Posterior vena cava (tissue), 2 donors: Measurements from ENCODE around the gene HRC. TPM values are rescaled to one million over a fixed set of nuclear protein-coding genes. Genes with fewer than 3 reads are reported as not detected.
"Not testable (repeated sequence)": the region's sequence is repeated elsewhere in the genome, so short reads cannot be mapped to it uniquely, and the experiment has no call there.

Source experiments
- DNase-seq: peaks from one replicate; pipeline ENCODE4 v3.0.0-alpha.2; 2020; ENCODE audit warnings: low spot score
- intact Hi-C, 2 donors: fragments of 100-400 bp; cut with DNase I; formaldehyde crosslinking; loops; one replicate each; pipeline versions ENCODE4 v1.14.1 to v1.14.2; 2022 to 2023
- total RNA-seq, 2 donors: library from RNA; stranded (reverse); fragmentation: NEBNext Ultra II Directional; extraction: Animal tissue kit (Norgen Biotek cat#: 25700); gene quantifications; one replicate each; pipeline ENCODE4 v1.2.1, GENCODE V29; 2021
- donor health status: DM: yes; HTN: yes; CAD: no.
- donor health status: DM: yes; HTN: yes; CAD: no.

The HRC gene
- total RNA-seq, 2 donors from 2014 or later = 1.1 to 2.4 TPM

- DNase-seq = peak; percentile 93
- intact Hi-C loops = no loop called here
Measured at GRCh38 chr19:49145573-49146407, 9.4 kb downstream of the HRC start.

GRCh38 chr19:49142866-49143335 lies 12.3 kb downstream of the HRC start:
- peak; percentile 94 for DNase-seq
- intact Hi-C loops = no loop called here

GRCh38 chr19:49141352-49141751 lies 13.8 kb downstream of the HRC start:
- intact Hi-C loops = loop anchor here in 1 of 2 donors (1.0 kb wide), 1 partner anchor 21 kb away; no protein-coding TSS in a partner anchor
- no peak for DNase-seq

- intact Hi-C loops = loop anchor here in 1 of 2 donors (1.0 kb wide), 1 partner anchor 21 kb away; no protein-coding TSS in a partner anchor
Measured at GRCh38 chr19:49140951-49141350, 14.2 kb downstream of the HRC start.

GRCh38 chr19:49136771-49137171 lies 18.4 kb downstream of the HRC start:
- no peak for DNase-seq
- intact Hi-C loops = no loop called here

More at GRCh38 chr19:49140951-49141350, 14.2 kb downstream of the HRC start:
- DNase-seq = no peak

GRCh38 chr19:49135686-49136085 lies 19.5 kb downstream of the HRC start:
- DNase-seq = no peak
- intact Hi-C loops = no loop called here

GRCh38 chr19:49133621-49134454 lies 21.4 kb downstream of the HRC start:
- intact Hi-C loops = no loop called here
- no peak for DNase-seq

GRCh38 chr19:49132974-49133609 lies 22.1 kb downstream of the HRC start:
- DNase-seq = no peak
- intact Hi-C loops = no loop called here

- intact Hi-C loops = loop anchor here in 1 of 2 donors (2.0 kb wide), 1 partner anchor 22 kb away; no protein-coding TSS in a partner anchor
- DNase-seq = no peak
Measured at GRCh38 chr19:49130325-49130724, 24.9 kb downstream of the HRC start.

GRCh38 chr19:49129238-49129583 lies 26.0 kb downstream of the HRC start:
- DNase-seq = no peak
- intact Hi-C loops = no loop called here

- intact Hi-C loops = no loop called here
- no peak for DNase-seq
Measured at GRCh38 chr19:49128545-49129237, 26.5 kb downstream of the HRC start.

- peak; percentile 99 for DNase-seq
Measured at GRCh38 chr19:49127674-49128544, 27.3 kb downstream of the HRC start.

GRCh38 chr19:49127225-49127624 lies 28.0 kb downstream of the HRC start:
- intact Hi-C loops, DNase-seq: not testable (repeated sequence)

More at GRCh38 chr19:49127674-49128544, 27.3 kb downstream of the HRC start:
- intact Hi-C loops = no loop called here

GRCh38 chr19:49126575-49126974 lies 28.6 kb downstream of the HRC start:
- intact Hi-C loops = no loop called here

GRCh38 chr19:49125025-49125731 lies 30.0 kb downstream of the HRC start:
- no peak for DNase-seq
- intact Hi-C loops = no loop called here

More at GRCh38 chr19:49126575-49126974, 28.6 kb downstream of the HRC start:
- no peak for DNase-seq

- DNase-seq, intact Hi-C loops: not testable (repeated sequence)
Measured at GRCh38 chr19:49123285-49123684, 31.9 kb downstream of the HRC start.

- DNase-seq, intact Hi-C loops: not testable (repeated sequence)
Measured at GRCh38 chr19:49121841-49122240, 33.4 kb downstream of the HRC start.
